HG03521 (cell line): ENCODE results near the gene CLEC16A.

Source experiments
- ATAC-seq: cut with Tn5 transposase; IDR thresholded peaks from one replicate; pipeline ENCODE4 v1.9.1; 2021; ENCODE audit warnings: mild to moderate bottlenecking, moderate library complexity; ENCODE audit not compliant: unreplicated experiment

The CLEC16A gene

GRCh38 chr16:11076259-11077018 lies 132.1 kb downstream of the CLEC16A start:
- ATAC-seq = peak; percentile 65

GRCh38 chr16:11078812-11079459 lies 134.6 kb downstream of the CLEC16A start:
- ATAC-seq = no peak

- ATAC-seq = no peak
These were observed 135.4 kb downstream of the CLEC16A start for GRCh38 chr16:11079652-11080187.

GRCh38 chr16:11080327-11080967 lies 136.1 kb downstream of the CLEC16A start:
- ATAC-seq = no peak

GRCh38 chr16:11080999-11081630 lies 136.8 kb downstream of the CLEC16A start:
- ATAC-seq = no peak

- ATAC-seq = no peak
These were observed 137.9 kb downstream of the CLEC16A start for GRCh38 chr16:11082108-11082859.

GRCh38 chr16:11082860-11083388 lies 138.6 kb downstream of the CLEC16A start:
- ATAC-seq = no peak

GRCh38 chr16:11084484-11084875 lies 140.1 kb downstream of the CLEC16A start:
- ATAC-seq = no peak

GRCh38 chr16:11084876-11085485 lies 140.6 kb downstream of the CLEC16A start:
- no peak for ATAC-seq

- no peak for ATAC-seq
These were observed 141.6 kb downstream of the CLEC16A start for GRCh38 chr16:11085916-11086315.

- no peak for ATAC-seq
These were observed 143.3 kb downstream of the CLEC16A start for GRCh38 chr16:11087691-11088073.

- ATAC-seq = no peak
These were observed 143.8 kb downstream of the CLEC16A start for GRCh38 chr16:11088074-11088730.

GRCh38 chr16:11088831-11089230 lies 144.5 kb downstream of the CLEC16A start:
- ATAC-seq = no peak

- no peak for ATAC-seq
These were observed 145.2 kb downstream of the CLEC16A start for GRCh38 chr16:11089504-11090124.

- no peak for ATAC-seq
These were observed 145.9 kb downstream of the CLEC16A start for GRCh38 chr16:11090232-11090631.

- no peak for ATAC-seq
These were observed 146.8 kb downstream of the CLEC16A start for GRCh38 chr16:11091021-11091785.

GRCh38 chr16:11092788-11093571 lies 148.6 kb downstream of the CLEC16A start:
- ATAC-seq = no peak
